Endothelial cell of umbilical vein (primary cell): ENCODE results near the gene EXOC6. TPM values are rescaled to one million over a fixed set of nuclear protein-coding genes. Genes with fewer than 3 reads are reported as not detected.

Experiments used
- BruUV-seq: library from RNA; stranded (reverse); fragments of 400-500 nt; replicated peaks from 2 replicates; lab custom pipeline; 2021; lab: Mats Ljungman, UMichigan
- CTCF ChIA-PET: fragments of 300-600, 350-600 bp; sonication (Branson Sonifier 250); formaldehyde crosslinking; loops from one replicate; lab custom pipeline; 2021; ENCODE audit warnings: antibody characterized with exemption, inconsistent platforms; lab: Charles Lee
- POLR2A ChIA-PET: fragments of 300-600, 350-600 bp; sonication (Branson Sonifier 250); formaldehyde crosslinking; loops from one replicate; lab custom pipeline; 2021; ENCODE audit warnings: antibody characterized with exemption, inconsistent platforms; lab: Charles Lee
- DNase-seq: peaks from one replicate; pipeline ENCODE4 v3.0.0-alpha.2; 2011; ENCODE audit warnings: low read depth, low spot score
- FAIRE-seq: peaks from 2 replicates; lab custom pipeline; 2011; peaks lifted over from hg19 to GRCh38; lab: Jason Lieb, UNC
- H2AFZ ChIP-seq: 2 replicates; pipeline ENCODE4 v1.6.0; 2012; ENCODE audit warnings: low read depth, low read length, control low read depth, inconsistent platforms
- H3K27ac ChIP-seq: 2 replicates; pipeline ENCODE4 v1.5.1; 2011; ENCODE audit warnings: low read depth, mild to moderate bottlenecking, control low read depth, low read length, moderate library complexity; ENCODE audit not compliant: insufficient read depth
- H3K27me3 ChIP-seq, 2 experiments: 2 replicates each; pipeline versions ENCODE4 v1.6.0 to v1.6.1; 2011; ENCODE audit warnings: low read length in 2 of 2, mixed read lengths in 1 of 2; ENCODE audit not compliant: control insufficient read depth in 2 of 2, insufficient read depth in 2 of 2
- H3K36me3 ChIP-seq, 2 experiments: 2 replicates in 1 of 2; 3 replicates in 1 of 2; pipeline ENCODE4 v1.5.1; 2011; ENCODE audit warnings: low read length in 2 of 2, mild to moderate bottlenecking in 1 of 2, moderate library complexity in 1 of 2; ENCODE audit not compliant: control insufficient read depth in 2 of 2, insufficient read depth in 2 of 2; ENCODE audit errors: extremely low read depth in 1 of 2
- H3K4me1 ChIP-seq: 3 replicates; pipeline ENCODE4 v1.5.1; 2011; ENCODE audit warnings: mild to moderate bottlenecking, low read length; ENCODE audit not compliant: control insufficient read depth, insufficient read depth; ENCODE audit errors: extremely low read depth
- H3K4me2 ChIP-seq: 2 replicates; pipeline ENCODE4 v1.6.1; 2011; ENCODE audit warnings: low read length, control low read depth, mixed read lengths; ENCODE audit not compliant: insufficient read depth
- H3K4me3 ChIP-seq, 3 experiments: fragments of 200-600 bp in 1 of 3; sonication (generic), shearing (Covaris generic) in 1 of 3; replicated peaks in 1 of 3; 2 replicates each; pipeline ENCODE4 v1.5.1; 2011 to 2016; ENCODE audit warnings: control low read depth in 3 of 3, low read length in 3 of 3, mild to moderate bottlenecking in 2 of 3, inconsistent platforms in 1 of 3, low read depth in 1 of 3, moderate library complexity in 1 of 3; ENCODE audit not compliant: insufficient read depth in 1 of 3
- H3K79me2 ChIP-seq: 2 replicates; pipeline ENCODE4 v1.6.0; 2012; ENCODE audit warnings: low read length, inconsistent platforms; ENCODE audit not compliant: control insufficient read depth, insufficient read depth
- H3K9ac ChIP-seq: replicated peaks from 2 replicates; pipeline ENCODE3; 2011; ENCODE audit warnings: low read length, control low read depth; ENCODE audit not compliant: insufficient read depth; ENCODE audit errors: extremely low read depth
- H3K9me1 ChIP-seq: replicated peaks from 3 replicates; pipeline ENCODE4 v1.6.0; 2011; ENCODE audit warnings: mild to moderate bottlenecking, low read length; ENCODE audit not compliant: control insufficient read depth, insufficient read depth; ENCODE audit errors: extremely low read depth
- H3K9me3 ChIP-seq: replicated peaks from 2 replicates; pipeline ENCODE4 v1.5.1; 2012; ENCODE audit warnings: low read length, inconsistent platforms; ENCODE audit not compliant: control insufficient read depth, insufficient read depth
- H4K20me1 ChIP-seq: replicated peaks from 2 replicates; pipeline ENCODE3; 2011; ENCODE audit warnings: mild to moderate bottlenecking, low read length; ENCODE audit not compliant: control insufficient read depth, insufficient read depth; ENCODE audit errors: extremely low read depth
- EZH2 ChIP-seq: IDR thresholded peaks from 2 replicates; pipeline ENCODE4 v1.6.1; 2012; ENCODE audit warnings: borderline replicate concordance, low read depth, mild to moderate bottlenecking, moderate library complexity, low read length, inconsistent platforms; ENCODE audit not compliant: severe bottlenecking
- FOS ChIP-seq: IDR thresholded peaks from 2 replicates; pipeline ENCODE4 v1.6.1; 2011; ENCODE audit warnings: mild to moderate bottlenecking, low read length, moderate library complexity, borderline replicate concordance; ENCODE audit not compliant: insufficient read depth
- GATA2 ChIP-seq: IDR thresholded peaks from 2 replicates; pipeline ENCODE4 v1.7.0; 2011; ENCODE audit warnings: low read depth, mild to moderate bottlenecking, moderate library complexity, mixed read lengths, low read length; ENCODE audit not compliant: insufficient read length, insufficient read depth
- JUN ChIP-seq: IDR thresholded peaks from 2 replicates; pipeline ENCODE4 v1.6.1; 2011; ENCODE audit warnings: borderline replicate concordance, low read depth; ENCODE audit not compliant: insufficient read length, insufficient read depth
- MAX ChIP-seq: IDR thresholded peaks from 2 replicates; pipeline ENCODE4 v1.6.1; 2011; ENCODE audit not compliant: insufficient read depth, insufficient read length
- MYC ChIP-seq: IDR thresholded peaks from one replicate; pipeline ENCODE4 v1.6.1; 2011; ENCODE audit warnings: mild to moderate bottlenecking, low read depth, low read length
- POLR2A ChIP-seq: IDR thresholded peaks from 2 replicates; pipeline ENCODE4 v1.6.1; 2012; ENCODE audit warnings: low read depth, mild to moderate bottlenecking, control low read depth, low read length
- POLR2AphosphoS5 ChIP-seq: IDR thresholded peaks from 2 replicates; pipeline ENCODE4 v1.6.1; 2012; ENCODE audit warnings: low read depth, mild to moderate bottlenecking, control low read depth, low read length, moderate library complexity; ENCODE audit not compliant: insufficient read depth
- dilution Hi-C: fragments of 300-500 bp; cut with MboI; formaldehyde crosslinking; loops from one replicate; pipeline ENCODE4 v1.15.0; 2019; ENCODE audit warnings: low sequenced_read_pairs; ENCODE audit not compliant: extremely low pct_ligation_motif_present
- intact Hi-C: fragments of 100-400 bp; cut with micrococcal nuclease; formaldehyde crosslinking; loops from one replicate; pipeline ENCODE4 v1.10.0; 2022
- polyA plus RNA-seq, 4 experiments: library from polyadenylated mRNA; depleted of rRNA in 3 of 4; stranded (reverse) in 3 of 4; unstranded in 1 of 4; fragments of >200 nt; gene quantifications; 2 replicates each; pipeline versions ENCODE4 v1.2.1 to v1.2.3, GENCODE V29; 2011 to 2012; ENCODE audit warnings: missing spikeins in 1 of 4
- total RNA-seq: library from RNA; stranded (reverse); gene quantifications from 2 replicates; pipeline ENCODE4 v1.2.3, GENCODE V29; 2021
- TF ChIP-seq, protein P1 (sequence below), 2 donors: IDR thresholded peaks; 1 replicate in 1 of 2; 2 replicates in 1 of 2; pipeline ENCODE4 v1.5.1; 2011; ENCODE audit warnings: low read length in 2 of 2, mild to moderate bottlenecking in 2 of 2, moderate library complexity in 2 of 2, control low read depth in 1 of 2, inconsistent platforms in 1 of 2, low read depth in 1 of 2; ENCODE audit not compliant: insufficient read depth in 1 of 2; ENCODE audit errors: extremely low read depth in 1 of 2

Gene EXOC6
- total and polyA plus RNA-seq, 2 donors (not counting 3 experiments of a cell fraction or from before 2014, with no cell fraction given): 72.6 to 108 TPM

DNA sequence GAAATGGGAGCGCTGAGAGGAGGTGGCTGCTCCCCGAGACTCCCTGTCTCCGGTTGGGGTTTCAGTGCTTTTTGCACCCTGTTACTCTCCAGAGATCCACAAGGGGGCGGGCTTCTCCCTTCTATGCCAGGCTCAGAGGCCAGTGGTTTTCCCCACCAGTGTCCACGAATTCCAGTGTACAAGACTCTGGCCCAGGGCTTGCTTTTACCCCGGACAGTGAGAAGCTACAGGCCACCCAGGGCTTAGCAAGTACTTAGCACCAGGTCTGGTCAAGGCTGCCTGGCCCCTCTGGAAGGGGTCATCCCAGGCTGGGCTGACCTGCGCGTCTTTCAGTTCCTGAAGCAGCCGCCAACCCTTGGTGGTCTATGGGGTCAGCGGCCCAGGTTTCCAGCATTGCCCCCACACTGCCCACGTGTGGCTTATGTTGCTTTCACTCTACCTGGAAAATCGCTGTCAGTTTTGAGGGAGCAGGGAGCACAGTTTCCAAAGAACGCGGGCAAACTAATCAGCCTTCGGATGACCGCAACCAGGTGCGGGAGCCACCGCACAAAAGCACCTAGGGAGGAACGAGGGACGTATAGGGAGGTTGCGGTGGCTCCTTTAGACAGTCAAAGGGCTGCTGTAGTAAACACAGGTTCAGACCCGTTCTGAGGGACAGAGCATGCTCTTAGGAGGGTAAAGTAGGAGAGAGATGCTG is 232.2 kb downstream of the EXOC6 start:
- H4K20me1 ChIP-seq: no peaks in the 10 kb centered on the region
- POLR2A ChIA-PET: no interaction called here

GRCh38 chr10:93081318-93081717 is 233.0 kb downstream of the EXOC6 start:
- ChIA-PET POLR2A (interaction anchor here (0.6 kb wide), 1 partner anchor 287 kb away, joined by 8 read pairs; no protein-coding TSS in a partner anchor), CTCF (interaction anchor here (0.8 to 6.9 kb wide), 5 partner anchors 26 to 430 kb away, joined by 3 to 67 read pairs (median 4); no protein-coding TSS in a partner anchor)
- Histone ChIP-seq H2AFZ (no peak overlapping the region), H3K36me3 (no peaks in the 10 kb centered on the region), H3K27ac (no peak overlapping the region), H3K9ac (no peak overlapping the region), H3K9me1 (no peaks in the 10 kb centered on the region), H3K4me2 (no peak overlapping the region), H3K79me2 (no peaks in the 10 kb centered on the region), H3K4me1 (no peaks in the 10 kb centered on the region), H3K9me3 (no peaks in the 10 kb centered on the region), H3K27me3 (peaks cover 4 to 9% of the 10 kb centered on the region in 2 experiments), H4K20me1 (no peaks in the 10 kb centered on the region), H3K4me3 (no peak overlapping the region)
- FAIRE-seq (no peak), DNase-seq (no peak)
- dilution Hi-C loops: no loop called here
- intact Hi-C loops: no loop called here
- no TSS peak for BruUV-seq
- TF ChIP-seq EZH2 (no peak), POLR2A (no peak), POLR2AphosphoS5 (no peak), FOS (no peak), JUN (no peak), MYC (no peak), GATA2 (no peak), MAX (no peak)
- TF ChIP-seq, protein P1, sequence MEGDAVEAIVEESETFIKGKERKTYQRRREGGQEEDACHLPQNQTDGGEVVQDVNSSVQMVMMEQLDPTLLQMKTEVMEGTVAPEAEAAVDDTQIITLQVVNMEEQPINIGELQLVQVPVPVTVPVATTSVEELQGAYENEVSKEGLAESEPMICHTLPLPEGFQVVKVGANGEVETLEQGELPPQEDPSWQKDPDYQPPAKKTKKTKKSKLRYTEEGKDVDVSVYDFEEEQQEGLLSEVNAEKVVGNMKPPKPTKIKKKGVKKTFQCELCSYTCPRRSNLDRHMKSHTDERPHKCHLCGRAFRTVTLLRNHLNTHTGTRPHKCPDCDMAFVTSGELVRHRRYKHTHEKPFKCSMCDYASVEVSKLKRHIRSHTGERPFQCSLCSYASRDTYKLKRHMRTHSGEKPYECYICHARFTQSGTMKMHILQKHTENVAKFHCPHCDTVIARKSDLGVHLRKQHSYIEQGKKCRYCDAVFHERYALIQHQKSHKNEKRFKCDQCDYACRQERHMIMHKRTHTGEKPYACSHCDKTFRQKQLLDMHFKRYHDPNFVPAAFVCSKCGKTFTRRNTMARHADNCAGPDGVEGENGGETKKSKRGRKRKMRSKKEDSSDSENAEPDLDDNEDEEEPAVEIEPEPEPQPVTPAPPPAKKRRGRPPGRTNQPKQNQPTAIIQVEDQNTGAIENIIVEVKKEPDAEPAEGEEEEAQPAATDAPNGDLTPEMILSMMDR (IDR thresholded peaks at IDR 0.05; ENCODE audit: extremely low read depth in 1 of 2, insufficient read depth in 1 of 2, low read depth in 1 of 2, low read length in 2 of 2): no peak

More for the DNA sequence above, 232.2 kb downstream of the EXOC6 start:
- BruUV-seq: no TSS peak
- Histone ChIP-seq H3K27ac (no peak overlapping the region), H3K27me3 (peaks cover 8 to 11% of the 10 kb centered on the region in 2 experiments), H3K9ac (no peak overlapping the region), H3K9me3 (no peaks in the 10 kb centered on the region), H3K79me2 (no peaks in the 10 kb centered on the region), H2AFZ (no peak overlapping the region), H3K4me1 (no peaks in the 10 kb centered on the region), H3K4me2 (no peak overlapping the region), H3K36me3 (no peaks in the 10 kb centered on the region), H3K9me1 (no peaks in the 10 kb centered on the region), H3K4me3 (no peak overlapping the region)
- dilution Hi-C loops: no loop called here
- CTCF ChIA-PET: interaction anchor here (0.6 to 6.9 kb wide), 14 partner anchors 9 to 431 kb away, joined by 3 to 67 read pairs (median 4); no protein-coding TSS in a partner anchor
- intact Hi-C loops: loop anchor here (1.0 kb wide), 2 partner anchors 209 to 431 kb away; no protein-coding TSS in a partner anchor
- FAIRE-seq (peak; percentile 46), DNase-seq (no peak)
- TF ChIP-seq FOS: no peak
- TF ChIP-seq, protein P1 (IDR thresholded peaks at IDR 0.05; ENCODE audit: extremely low read depth in 1 of 2, insufficient read depth in 1 of 2, low read depth in 1 of 2, low read length in 2 of 2): peak; percentile 75 to 85
